Fibroblast of mammary gland (primary cell): ENCODE measurements around the gene FBXW2.

Experiments
- DNase-seq: peaks from one replicate; pipeline ENCODE4 v3.0.0-alpha.2; 2010; ENCODE audit warnings: low read depth
- H3K4me3 ChIP-seq: 2 replicates; pipeline ENCODE4 v1.5.1; 2011; ENCODE audit warnings: low read depth, mild to moderate bottlenecking, low read length, moderate library complexity; ENCODE audit not compliant: control insufficient read depth
- TF ChIP-seq, protein P1 (sequence below): conservative IDR thresholded peaks from 2 replicates; pipeline ENCODE4 v1.5.1; 2011; ENCODE audit warnings: low read depth, low read length, inconsistent platforms; ENCODE audit not compliant: control insufficient read depth, insufficient read depth

The FBXW2 gene

DNA sequence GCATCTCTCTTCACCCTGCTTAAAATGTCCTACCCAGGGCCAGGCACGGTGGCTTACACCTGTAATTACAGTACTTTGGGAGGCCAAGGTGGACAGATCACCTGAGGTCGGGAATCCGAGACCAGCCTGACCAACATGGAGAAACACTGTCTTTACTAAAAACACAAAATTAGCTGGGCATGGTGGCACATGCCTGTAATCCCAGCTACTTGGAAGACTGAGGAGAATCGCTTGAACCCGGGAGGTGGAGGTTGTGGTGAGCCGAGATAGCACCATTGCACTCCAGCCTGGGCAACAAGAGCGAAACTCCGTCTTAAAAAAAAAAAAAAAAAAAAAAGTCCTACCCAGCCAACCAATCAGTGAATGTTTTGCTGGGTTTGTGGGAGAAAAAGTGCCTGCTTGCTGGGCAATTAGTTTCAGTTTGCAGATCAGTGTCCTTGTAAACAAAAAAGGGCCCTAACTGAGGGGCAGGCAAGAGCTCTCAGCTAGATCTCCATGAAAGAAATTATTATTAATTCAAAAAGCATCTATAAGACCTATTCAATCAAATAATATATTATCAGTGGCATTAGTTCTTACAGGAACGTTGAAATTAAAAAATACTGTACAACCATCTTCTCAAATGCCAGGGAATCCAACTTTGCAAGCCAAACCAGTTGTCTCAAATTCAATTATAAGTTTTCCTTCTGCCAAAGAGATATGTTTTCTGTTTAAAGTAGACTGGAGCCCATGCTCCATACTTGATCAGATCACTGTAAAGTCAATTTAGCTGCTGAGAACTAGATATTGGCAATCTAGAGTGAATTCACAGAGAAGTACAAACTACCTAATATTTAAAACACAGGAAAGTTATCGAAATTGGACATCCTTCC lies 82.9 kb downstream of the FBXW2 start:
- peak; percentile 67 for DNase-seq
- TF ChIP-seq, protein P1, sequence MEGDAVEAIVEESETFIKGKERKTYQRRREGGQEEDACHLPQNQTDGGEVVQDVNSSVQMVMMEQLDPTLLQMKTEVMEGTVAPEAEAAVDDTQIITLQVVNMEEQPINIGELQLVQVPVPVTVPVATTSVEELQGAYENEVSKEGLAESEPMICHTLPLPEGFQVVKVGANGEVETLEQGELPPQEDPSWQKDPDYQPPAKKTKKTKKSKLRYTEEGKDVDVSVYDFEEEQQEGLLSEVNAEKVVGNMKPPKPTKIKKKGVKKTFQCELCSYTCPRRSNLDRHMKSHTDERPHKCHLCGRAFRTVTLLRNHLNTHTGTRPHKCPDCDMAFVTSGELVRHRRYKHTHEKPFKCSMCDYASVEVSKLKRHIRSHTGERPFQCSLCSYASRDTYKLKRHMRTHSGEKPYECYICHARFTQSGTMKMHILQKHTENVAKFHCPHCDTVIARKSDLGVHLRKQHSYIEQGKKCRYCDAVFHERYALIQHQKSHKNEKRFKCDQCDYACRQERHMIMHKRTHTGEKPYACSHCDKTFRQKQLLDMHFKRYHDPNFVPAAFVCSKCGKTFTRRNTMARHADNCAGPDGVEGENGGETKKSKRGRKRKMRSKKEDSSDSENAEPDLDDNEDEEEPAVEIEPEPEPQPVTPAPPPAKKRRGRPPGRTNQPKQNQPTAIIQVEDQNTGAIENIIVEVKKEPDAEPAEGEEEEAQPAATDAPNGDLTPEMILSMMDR = no peak
- no peak overlapping the region for H3K4me3 ChIP-seq

DNA sequence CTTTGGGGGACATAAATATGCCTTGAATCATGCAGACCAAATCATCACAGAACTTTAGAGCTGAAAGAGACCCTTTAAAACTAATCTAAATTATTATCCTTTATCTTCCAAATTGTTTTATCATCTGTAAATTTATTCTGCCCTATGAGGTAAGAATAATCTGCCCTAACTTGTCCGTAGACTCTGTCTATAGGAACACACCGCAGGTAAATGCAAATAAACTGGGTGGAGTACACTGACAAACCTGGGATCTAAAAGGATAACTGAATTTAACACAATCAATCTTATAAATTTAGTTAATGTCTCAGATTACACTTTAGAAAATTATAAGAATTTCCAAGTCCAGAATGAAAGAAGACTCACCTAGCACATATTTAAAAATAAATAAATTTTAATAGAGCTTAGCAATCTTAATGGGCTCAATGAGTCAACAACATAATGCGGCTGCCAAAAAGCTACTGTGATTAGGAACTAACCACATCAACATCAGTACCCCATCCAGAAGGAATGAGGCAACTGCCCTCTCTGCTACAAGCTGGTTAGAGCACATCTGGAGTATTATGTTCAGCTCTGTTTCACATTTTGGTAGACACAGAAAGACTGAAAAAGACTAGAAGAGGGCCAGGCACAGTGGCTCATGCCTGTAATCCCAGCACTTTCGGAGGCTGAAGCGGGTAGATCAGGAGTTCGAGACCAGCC lies 84.5 kb downstream of the FBXW2 start:
- peak; percentile 86 for DNase-seq
- TF ChIP-seq, protein P1 = no peak
- no peak overlapping the region for H3K4me3 ChIP-seq

DNA sequence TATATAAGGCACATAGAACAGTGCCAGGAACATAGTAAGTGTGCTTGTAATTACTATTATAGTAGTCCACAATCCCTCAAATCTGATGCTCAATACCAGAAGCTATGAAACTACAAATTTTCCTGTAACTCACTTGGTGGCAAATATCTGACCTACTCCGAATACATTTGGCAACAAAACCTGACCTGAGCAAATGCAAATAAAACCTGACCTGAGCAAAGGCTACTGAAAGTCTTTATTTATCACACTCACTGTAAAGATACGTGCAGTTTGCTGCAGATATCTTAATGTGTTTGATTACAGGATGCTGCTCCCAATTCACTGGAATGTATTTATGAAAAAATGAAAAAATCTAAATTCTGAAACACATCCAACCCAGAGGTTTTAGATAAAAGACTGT lies 86.0 kb downstream of the FBXW2 start:
- TF ChIP-seq, protein P1 = no peak
- no peak overlapping the region for H3K4me3 ChIP-seq

More for the DNA sequence above, 86.0 kb downstream of the FBXW2 start:
- no peak for DNase-seq
